H1 (cell line): ENCODE measurements around the gene POLH. TPM values are rescaled to one million over a fixed set of nuclear protein-coding genes. Genes with fewer than 3 reads are reported as not detected.

Source experiments
- CTCF ChIA-PET: fragments of 300-600 bp; sonication (Branson Sonifier 250); formaldehyde crosslinking; loops from one replicate; lab custom pipeline; 2021; ENCODE audit not compliant: partially characterized antibody; lab: Charles Lee
- POLR2A ChIA-PET: fragments of 300-600 bp; sonication (Branson Sonifier 250); formaldehyde crosslinking; loops from one replicate; lab custom pipeline; 2021; ENCODE audit warnings: inconsistent platforms; ENCODE audit not compliant: partially characterized antibody; lab: Charles Lee
- DNase-seq, 2 experiments: peaks; one replicate each; pipeline versions ENCODE4 v3.0.0 to v3.0.0-alpha.2; 2010 to 2022; ENCODE audit warnings: low spot score in 2 of 2, low read depth in 1 of 2, mixed read lengths in 1 of 2
- FAIRE-seq: peaks from 2 replicates; lab custom pipeline; 2011; peaks lifted over from hg19 to GRCh38; lab: Jason Lieb, UNC
- H2AFZ ChIP-seq: 2 replicates; pipeline ENCODE4 v1.8.1; 2012; ENCODE audit warnings: low read length, inconsistent platforms
- H2AK5ac ChIP-seq: 2 replicates; pipeline ENCODE4 v1.6.1; 2013; ENCODE audit warnings: low read depth, low read length
- H2BK120ac ChIP-seq: replicated peaks from 2 replicates; pipeline ENCODE3; 2013; ENCODE audit warnings: low read depth, low read length, inconsistent platforms
- H2BK12ac ChIP-seq: 2 replicates; pipeline ENCODE4 v1.6.1; 2013; ENCODE audit warnings: low read depth, low read length
- H2BK15ac ChIP-seq: 2 replicates; pipeline ENCODE4 v1.6.1; 2013; ENCODE audit warnings: low read length
- H2BK20ac ChIP-seq: 2 replicates; pipeline ENCODE4 v1.6.1; 2013; ENCODE audit warnings: low read length
- H2BK5ac ChIP-seq: 2 replicates; pipeline ENCODE4 v1.6.1; 2013; ENCODE audit warnings: low read depth, low read length
- H3K14ac ChIP-seq: 2 replicates; pipeline ENCODE4 v1.6.1; 2013; ENCODE audit warnings: inconsistent platforms; ENCODE audit not compliant: insufficient read length
- H3K18ac ChIP-seq: 2 replicates; pipeline ENCODE4 v1.6.1; 2013; ENCODE audit warnings: low read length; ENCODE audit errors: extremely low read depth
- H3K23ac ChIP-seq: 2 replicates; pipeline ENCODE4 v1.6.1; 2013; ENCODE audit warnings: inconsistent platforms; ENCODE audit not compliant: insufficient read length
- H3K23me2 ChIP-seq: 2 replicates; pipeline ENCODE4 v1.6.1; 2013; ENCODE audit warnings: low read depth, low read length
- H3K27ac ChIP-seq: 2 replicates; pipeline ENCODE4 v1.6.1; 2011; ENCODE audit warnings: low read depth, low read length, inconsistent platforms
- H3K27me3 ChIP-seq, 4 experiments: replicated peaks in 1 of 4; 1 replicate in 1 of 4; 2 replicates in 3 of 4; pipeline versions ENCODE4 v1.6.1 to v1.8.1; 2011 to 2013; ENCODE audit warnings: low read length in 3 of 4, mild to moderate bottlenecking in 3 of 4, inconsistent platforms in 2 of 4, mixed read lengths in 2 of 4, moderate library complexity in 1 of 4; ENCODE audit not compliant: control insufficient read depth in 3 of 4, insufficient read depth in 3 of 4; ENCODE audit errors: extremely low read depth in 1 of 4
- H3K36me3 ChIP-seq, 4 experiments: 2 replicates each; pipeline versions ENCODE4 v1.6.1 to v1.8.1; 2011 to 2013; ENCODE audit warnings: mild to moderate bottlenecking in 4 of 4, low read length in 3 of 4, moderate library complexity in 2 of 4, control low read depth in 1 of 4, inconsistent platforms in 1 of 4; ENCODE audit not compliant: insufficient read depth in 4 of 4, control insufficient read depth in 2 of 4
- H3K4ac ChIP-seq: replicated peaks from 2 replicates; pipeline ENCODE3; 2013; ENCODE audit warnings: low read length, low read depth, mixed read lengths, inconsistent platforms; ENCODE audit not compliant: insufficient read length
- H3K4me1 ChIP-seq, 4 experiments: replicated peaks in 1 of 4; 1 replicate in 1 of 4; 2 replicates in 3 of 4; pipeline versions ENCODE4 v1.6.1 to v1.8.1; 2011 to 2013; ENCODE audit warnings: low read length in 3 of 4, inconsistent platforms in 2 of 4, mixed read lengths in 1 of 4; ENCODE audit not compliant: insufficient read depth in 4 of 4, control insufficient read depth in 3 of 4
- H3K4me2 ChIP-seq, 2 experiments: 2 replicates each; pipeline versions ENCODE4 v1.6.1 to v1.8.1; 2011 to 2013; ENCODE audit warnings: low read depth in 2 of 2, low read length in 2 of 2, control low read depth in 1 of 2, inconsistent platforms in 1 of 2, mild to moderate bottlenecking in 1 of 2; ENCODE audit not compliant: insufficient read depth in 1 of 2
- H3K4me3 ChIP-seq, 4 experiments: fragments of 200-600, 300-600 bp in 1 of 4; sonication (generic), shearing (Covaris generic), sonication (Bioruptor Twin) in 1 of 4; 2 replicates each; pipeline versions ENCODE4 v1.5.1 to v1.8.1; 2011 to 2016; ENCODE audit warnings: low read length in 4 of 4, low read depth in 3 of 4, control low read depth in 2 of 4, inconsistent platforms in 2 of 4, mild to moderate bottlenecking in 2 of 4, mixed read lengths in 1 of 4, moderate library complexity in 1 of 4; ENCODE audit not compliant: insufficient read depth in 2 of 4; ENCODE audit errors: extremely low read depth in 1 of 4
- H3K56ac ChIP-seq: replicated peaks from 2 replicates; pipeline ENCODE3; 2013; ENCODE audit warnings: low read depth, mild to moderate bottlenecking, mixed read lengths, low read length, inconsistent platforms; ENCODE audit not compliant: insufficient read length
- H3K79me1 ChIP-seq: 2 replicates; pipeline ENCODE4 v1.6.1; 2013; ENCODE audit warnings: low read depth, low read length, control low read depth
- H3K79me2 ChIP-seq, 2 experiments: 2 replicates each; pipeline versions ENCODE4 v1.6.1 to v1.8.1; 2012 to 2013; ENCODE audit warnings: low read length in 2 of 2, mild to moderate bottlenecking in 2 of 2, inconsistent platforms in 1 of 2; ENCODE audit not compliant: insufficient read depth in 2 of 2, control insufficient read depth in 1 of 2
- H3K9ac ChIP-seq, 4 experiments: replicated peaks in 1 of 4; 1 replicate in 1 of 4; 2 replicates in 3 of 4; pipeline versions ENCODE4 v1.6.1 to v1.8.1; 2011 to 2013; ENCODE audit warnings: low read depth in 3 of 4, low read length in 3 of 4, control low read depth in 2 of 4, mild to moderate bottlenecking in 2 of 4, moderate library complexity in 2 of 4, inconsistent platforms in 1 of 4; ENCODE audit errors: extremely low read depth in 1 of 4
- H3K9me3 ChIP-seq, 2 experiments: 2 replicates each; pipeline versions ENCODE4 v1.6.1 to v1.8.1; 2012 to 2013; ENCODE audit warnings: mild to moderate bottlenecking in 2 of 2, moderate library complexity in 2 of 2, control low read depth in 1 of 2, inconsistent platforms in 1 of 2, low read depth in 1 of 2, low read length in 1 of 2, mixed read lengths in 1 of 2; ENCODE audit not compliant: insufficient read depth in 2 of 2
- H4K20me1 ChIP-seq, 2 experiments: replicated peaks in 1 of 2; 2 replicates each; pipeline versions ENCODE3 to v1.8.1; 2011 to 2013; ENCODE audit warnings: inconsistent platforms in 2 of 2, low read length in 2 of 2, mild to moderate bottlenecking in 1 of 2; ENCODE audit not compliant: insufficient read depth in 2 of 2, control insufficient read depth in 1 of 2
- H4K5ac ChIP-seq: 2 replicates; pipeline ENCODE4 v1.6.1; 2013; ENCODE audit warnings: low read length, low read depth, mixed read lengths, inconsistent platforms; ENCODE audit not compliant: insufficient read length
- H4K8ac ChIP-seq: 2 replicates; pipeline ENCODE4 v1.8.0; 2013; ENCODE audit warnings: mild to moderate bottlenecking, moderate library complexity, low read length, inconsistent platforms; ENCODE audit not compliant: insufficient read depth; ENCODE audit errors: extremely low read depth
- H4K91ac ChIP-seq: replicated peaks from 2 replicates; pipeline ENCODE3; 2013; ENCODE audit warnings: low read length, mixed read lengths, inconsistent platforms; ENCODE audit not compliant: insufficient read length
- ASH2L ChIP-seq: fragments of 200-600, 300-600 bp; sonication (generic); IDR thresholded peaks from one replicate; pipeline ENCODE4 v1.7.1; 2017; ENCODE audit warnings: low read length
- ATF2 ChIP-seq: IDR thresholded peaks from 2 replicates; pipeline ENCODE4 v1.6.1; 2012; ENCODE audit warnings: low read length, inconsistent platforms
- ATF3 ChIP-seq: IDR thresholded peaks from 2 replicates; pipeline ENCODE4 v1.6.1; 2011; ENCODE audit warnings: low read depth, mild to moderate bottlenecking, low read length; ENCODE audit not compliant: insufficient read depth
- BACH1 ChIP-seq: IDR thresholded peaks from 2 replicates; pipeline ENCODE4 v1.6.1; 2012; ENCODE audit warnings: low read length, improper control_type of control experiment
- EGR1 ChIP-seq: IDR thresholded peaks from 2 replicates; pipeline ENCODE4 v1.6.1; 2011; ENCODE audit warnings: low read depth, low read length, borderline replicate concordance
- KDM5A ChIP-seq: fragments of 200-600 bp; IDR thresholded peaks from 2 replicates; pipeline ENCODE4 v1.7.1; 2012; ENCODE audit warnings: mild to moderate bottlenecking, low read length, inconsistent platforms, mixed read lengths
- SP1 ChIP-seq: IDR thresholded peaks from 2 replicates; pipeline ENCODE4 v1.6.1; 2011; ENCODE audit warnings: low read depth, low read length
- SP4 ChIP-seq: IDR thresholded peaks from 2 replicates; pipeline ENCODE4 v1.6.1; 2012; ENCODE audit warnings: low read length, inconsistent platforms
- YY1 ChIP-seq: IDR thresholded peaks from 2 replicates; pipeline ENCODE4 v1.6.1; 2011; ENCODE audit warnings: low read depth, mild to moderate bottlenecking, low read length
- WGBS, 2 experiments: shearing (Covaris generic) in 1 of 2; methylation state at CpG; one replicate each; pipeline versions ENCODE4 v1.1.6 to v1.1.7; 2013 to 2015; ENCODE audit warnings: low lambda C conversion rate in 2 of 2, mixed read lengths in 2 of 2, inconsistent platforms in 1 of 2, low coverage in 1 of 2, missing lambda C conversion rate in 1 of 2; ENCODE audit not compliant: insufficient replicate concordance in 2 of 2, insufficient coverage in 1 of 2, insufficient read length in 1 of 2; ENCODE audit errors: extremely low coverage in 1 of 2, missing lambda C conversion rate in 1 of 2; 5-methylcytosine and 5-hydroxymethylcytosine counted together
- polyA plus RNA-seq, 7 experiments: library from polyadenylated mRNA; depleted of rRNA in 3 of 7; stranded (reverse) in 5 of 7; unstranded in 2 of 7; fragments of >200 nt in 5 of 7; fragments of 200-250 nt in 2 of 7; gene quantifications; 1 replicate in 5 of 7; 2 replicates in 1 of 7; 4 replicates in 1 of 7; pipeline versions ENCODE4 v1.2.1 to v1.2.3, GENCODE V29; 2011 to 2013; ENCODE audit warnings: missing spikeins in 2 of 7, mixed read lengths in 2 of 7
- total RNA-seq: library from RNA; stranded (reverse); fragmentation: NEBNext Ultra II Directional; extraction: Animal tissue kit (Norgen Biotek cat#: 25700); gene quantifications from 2 replicates; pipeline ENCODE4 v1.2.1, GENCODE V29; 2021
- TF ChIP-seq, protein P1 (sequence below): IDR thresholded peaks from 2 replicates; pipeline ENCODE4 v1.6.1; 2011; ENCODE audit warnings: low read length, improper control_type of control experiment

Gene POLH
- total and polyA plus RNA-seq, 2 of the 8 experiments (the other 6 are each of a cell fraction or from before 2014, with no cell fraction given): 5.8 to 12.4 TPM

DNA sequence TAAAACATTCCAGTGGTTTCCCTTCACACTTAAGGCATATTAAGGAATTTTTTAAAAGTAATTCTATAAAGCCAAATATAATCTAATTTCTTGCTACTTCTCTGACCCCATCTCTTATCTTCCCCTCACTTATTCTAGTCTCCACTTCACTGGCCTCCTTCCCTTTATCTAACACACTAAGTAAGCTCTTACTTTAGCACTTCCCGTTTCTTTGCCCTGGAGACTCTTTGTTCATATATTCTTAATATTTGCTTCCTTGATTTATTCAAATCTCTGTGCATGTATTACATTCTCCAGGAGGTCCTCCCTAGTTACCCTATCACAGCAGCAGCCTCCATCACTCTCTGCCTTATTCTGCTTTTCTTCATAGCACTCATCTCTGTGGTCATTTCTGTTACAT is 32.8 kb downstream of the POLH start:
- H3K18ac ChIP-seq: no peak overlapping the region
- no peak overlapping the region for H2BK120ac ChIP-seq
- CTCF ChIA-PET: interaction anchor here (0.6 to 3.6 kb wide), 23 partner anchors 9 to 474 kb away, joined by 3 to 23 read pairs (median 4); partner anchors contain the start of genes GTPBP2 and RSPH9
- no peak overlapping the region for H3K14ac ChIP-seq
- no peak overlapping the region for H4K8ac ChIP-seq
- H3K36me3 ChIP-seq: peaks cover 2 to 9% (median 6%) of the 10 kb centered on the region in 4 experiments; a peak in 7 of 8 replicates
- H4K20me1 ChIP-seq: peaks cover 0 to 1% of the 10 kb centered on the region in 2 experiments
- H3K4me2 ChIP-seq: no peak overlapping the region
- no peak overlapping the region for H2AFZ ChIP-seq
- no peaks in the 10 kb centered on the region for H3K9me3 ChIP-seq
- FAIRE-seq (no peak), DNase-seq (no peak)
- no peak overlapping the region for H3K27ac ChIP-seq
- no peak overlapping the region for H2AK5ac ChIP-seq
- H3K79me2 ChIP-seq: no peaks in the 10 kb centered on the region
- H3K4me3 ChIP-seq: no peak overlapping the region
- no peaks in the 10 kb centered on the region for H3K27me3 ChIP-seq
- no peak overlapping the region for H3K4ac ChIP-seq
- no peaks in the 10 kb centered on the region for H3K23me2 ChIP-seq
- H2BK5ac ChIP-seq: no peak overlapping the region
- H3K23ac ChIP-seq: no peak overlapping the region
- H3K56ac ChIP-seq: no peak overlapping the region
- 87% methylated on average over 1 of the region's 1 CpG; no CpG with 5 or more reads in 1 of the 2 experiments for WGBS, 2 experiments
- no peak overlapping the region for H2BK20ac ChIP-seq
- no peak overlapping the region for H3K9ac ChIP-seq
- no peak overlapping the region for H2BK12ac ChIP-seq
- POLR2A ChIA-PET: interaction anchor here (0.9 to 3.5 kb wide), 9 partner anchors 9 to 59 kb away, joined by 3 to 10 read pairs (median 4); partner anchors contain the start of genes GTPBP2, POLH and XPO5
- H3K79me1 ChIP-seq: no peaks in the 10 kb centered on the region
- H4K5ac ChIP-seq: no peak overlapping the region
- H3K4me1 ChIP-seq: no peaks in the 10 kb centered on the region
- H4K91ac ChIP-seq: no peak overlapping the region
- no peak overlapping the region for H2BK15ac ChIP-seq
- TF ChIP-seq ATF2 (no peak), SP4 (no peak), YY1 (no peak), KDM5A (no peak), ASH2L (no peak), EGR1 (no peak), BACH1 (no peak), SP1 (no peak), ATF3 (no peak)
- TF ChIP-seq, protein P1, sequence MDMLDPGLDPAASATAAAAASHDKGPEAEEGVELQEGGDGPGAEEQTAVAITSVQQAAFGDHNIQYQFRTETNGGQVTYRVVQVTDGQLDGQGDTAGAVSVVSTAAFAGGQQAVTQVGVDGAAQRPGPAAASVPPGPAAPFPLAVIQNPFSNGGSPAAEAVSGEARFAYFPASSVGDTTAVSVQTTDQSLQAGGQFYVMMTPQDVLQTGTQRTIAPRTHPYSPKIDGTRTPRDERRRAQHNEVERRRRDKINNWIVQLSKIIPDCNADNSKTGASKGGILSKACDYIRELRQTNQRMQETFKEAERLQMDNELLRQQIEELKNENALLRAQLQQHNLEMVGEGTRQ: no peak
